Ovary (tissue), 3 donors: ENCODE data around the gene ANO6.

Experiments used
- CTCF ChIP-seq, 3 donors: fragments of 450-650 bp in 2 of 3; fragments of 200-600 bp in 1 of 3; IDR thresholded peaks; one replicate each; pipeline versions ENCODE4 v1.5.1 to v1.8.0; 2016 to 2022; ENCODE audit warnings: antibody characterized with exemption in 3 of 3, mild to moderate bottlenecking in 1 of 3
- EP300 ChIP-seq: sonication (generic); formaldehyde crosslinking; IDR thresholded peaks from one replicate; pipeline ENCODE4 v1.6.1; 2017; ENCODE audit warnings: antibody characterized with exemption
- POLR2A ChIP-seq: fragments of 450-650 bp; IDR thresholded peaks from one replicate; pipeline ENCODE4 v1.6.1; 2017; ENCODE audit warnings: antibody characterized with exemption, mild to moderate bottlenecking, moderate library complexity
- donor health status: DM: no; HTN: no; CAD: no.

- TF ChIP-seq CTCF (IDR thresholded peaks at IDR 0.05): no peak
- no peak for TF ChIP-seq POLR2A
- TF ChIP-seq EP300: no peak
These were observed 41.5 kb downstream of the ANO6 start for GRCh38 chr12:45257185-45257930.
